ENCODE data around the gene KRT28. TPM values are rescaled to one million over a fixed set of nuclear protein-coding genes. Genes with fewer than 3 reads are reported as not detected.

Gene KRT28
- polyA plus RNA-seq, 1 experiment = not detected

DNA sequence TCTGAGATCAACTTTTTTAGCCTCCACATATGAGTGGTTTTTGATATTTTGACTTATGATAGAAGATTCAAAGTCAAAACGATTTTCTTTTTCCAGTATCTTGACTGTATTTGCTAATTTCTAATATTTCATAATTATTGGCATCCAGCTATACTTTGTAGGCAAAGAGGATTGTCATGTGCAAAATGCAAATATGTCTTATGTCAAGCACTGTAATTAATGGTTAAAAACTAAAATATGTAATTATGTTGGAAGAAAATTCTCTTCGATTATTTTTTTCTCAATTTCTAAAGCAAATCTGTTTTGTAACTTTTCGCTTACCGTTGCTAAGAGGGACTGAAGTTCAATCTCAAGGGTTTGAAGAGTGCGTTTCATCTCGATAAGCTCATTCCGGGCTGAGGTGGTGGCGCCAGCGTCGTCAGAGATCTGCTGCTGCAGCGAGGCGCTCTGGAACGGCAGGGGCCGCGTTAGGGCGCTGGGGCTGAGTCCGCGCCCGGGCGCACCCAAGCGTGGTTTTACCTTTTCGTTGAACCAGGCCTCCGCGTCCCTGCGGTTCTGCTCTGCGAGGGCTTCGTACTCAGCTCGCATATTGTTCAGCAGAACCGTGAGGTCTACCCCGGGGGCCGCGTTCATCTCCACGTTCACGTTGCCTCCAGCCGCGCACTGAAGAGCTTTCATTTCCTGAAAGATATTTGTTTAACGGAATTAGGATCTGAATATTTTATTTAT, 20.4 kb downstream of the KRT28 start:
- ChIA-PET CTCF (interaction anchor here (1.1 to 1.4 kb wide), 2 partner anchors 157 to 164 kb away, joined by 3 to 4 read pairs; no protein-coding TSS in a partner anchor), POLR2A (no interaction called here)
- Histone ChIP-seq H3K27me3 (ENCODE audit: control insufficient read depth, insufficient read depth, low read length) (peaks cover 11% of the 10 kb centered on the region), H3K4me3 (ENCODE audit: low read depth, low read length) (no peak overlapping the region), H3K36me3 (ENCODE audit: control insufficient read depth, insufficient read depth, low read length) (no peaks in the 10 kb centered on the region)
- no peak for DNase-seq (ENCODE audit: low read depth)
- TF ChIP-seq, protein P1, sequence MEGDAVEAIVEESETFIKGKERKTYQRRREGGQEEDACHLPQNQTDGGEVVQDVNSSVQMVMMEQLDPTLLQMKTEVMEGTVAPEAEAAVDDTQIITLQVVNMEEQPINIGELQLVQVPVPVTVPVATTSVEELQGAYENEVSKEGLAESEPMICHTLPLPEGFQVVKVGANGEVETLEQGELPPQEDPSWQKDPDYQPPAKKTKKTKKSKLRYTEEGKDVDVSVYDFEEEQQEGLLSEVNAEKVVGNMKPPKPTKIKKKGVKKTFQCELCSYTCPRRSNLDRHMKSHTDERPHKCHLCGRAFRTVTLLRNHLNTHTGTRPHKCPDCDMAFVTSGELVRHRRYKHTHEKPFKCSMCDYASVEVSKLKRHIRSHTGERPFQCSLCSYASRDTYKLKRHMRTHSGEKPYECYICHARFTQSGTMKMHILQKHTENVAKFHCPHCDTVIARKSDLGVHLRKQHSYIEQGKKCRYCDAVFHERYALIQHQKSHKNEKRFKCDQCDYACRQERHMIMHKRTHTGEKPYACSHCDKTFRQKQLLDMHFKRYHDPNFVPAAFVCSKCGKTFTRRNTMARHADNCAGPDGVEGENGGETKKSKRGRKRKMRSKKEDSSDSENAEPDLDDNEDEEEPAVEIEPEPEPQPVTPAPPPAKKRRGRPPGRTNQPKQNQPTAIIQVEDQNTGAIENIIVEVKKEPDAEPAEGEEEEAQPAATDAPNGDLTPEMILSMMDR (IDR thresholded peaks at IDR 0.05; ENCODE audit: insufficient read depth, low read depth, low read length) = no peak

DNA sequence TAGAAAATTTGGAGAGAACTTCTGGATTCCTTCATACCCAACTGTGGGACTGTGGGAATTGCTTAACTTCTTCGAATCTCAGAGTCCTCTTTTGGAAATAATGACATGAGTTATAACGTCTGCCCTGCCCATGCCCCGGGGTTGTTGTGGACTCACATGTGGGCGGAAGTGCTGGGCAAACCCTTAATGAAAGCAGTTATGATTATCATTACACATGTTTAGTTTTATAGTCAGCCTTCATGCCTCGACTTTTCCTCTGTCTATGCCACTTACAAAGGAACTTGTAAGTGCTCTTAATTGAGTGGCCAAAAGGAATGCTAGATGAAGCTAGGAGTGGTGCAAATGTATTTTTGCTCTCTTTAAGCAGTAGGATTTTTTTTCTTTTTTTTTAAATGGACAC, 21.3 kb downstream of the KRT28 start:
- no peak for DNase-seq (ENCODE audit: low read depth)
- Histone ChIP-seq H3K36me3 (ENCODE audit: control insufficient read depth, insufficient read depth, low read length) (no peaks in the 10 kb centered on the region), H3K27me3 (ENCODE audit: control insufficient read depth, insufficient read depth, low read length) (peaks cover 9% of the 10 kb centered on the region), H3K4me3 (ENCODE audit: low read depth, low read length) (no peak overlapping the region)
- CTCF ChIA-PET = no interaction called here
- TF ChIP-seq, protein P1 (IDR thresholded peaks at IDR 0.05; ENCODE audit: insufficient read depth, low read depth, low read length) = no peak
- POLR2A ChIA-PET = no interaction called here

DNA sequence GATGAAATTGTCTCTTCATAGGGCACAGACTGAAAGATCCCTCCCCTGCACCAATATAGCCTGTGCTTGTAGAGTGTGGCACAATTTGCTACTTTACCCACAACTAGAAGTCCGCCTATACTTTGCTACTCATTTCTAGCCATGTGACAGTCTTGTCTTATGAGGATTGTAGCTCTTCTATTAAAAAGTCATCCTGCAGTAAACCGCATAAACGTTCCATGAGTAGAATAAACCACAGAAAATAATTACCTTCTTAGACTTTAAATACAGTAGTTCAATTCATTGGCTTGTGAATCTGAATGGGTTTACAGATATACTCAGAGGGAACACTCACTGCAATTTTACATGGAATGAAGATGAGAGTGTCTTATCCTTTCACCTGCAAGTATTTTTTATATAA, 21.8 kb downstream of the KRT28 start:
- peaks cover 11% of the 10 kb centered on the region for H3K27me3 ChIP-seq (ENCODE audit: control insufficient read depth, insufficient read depth, low read length)
- DNase-seq (ENCODE audit: low read depth) = no peak
- no peak overlapping the region for H3K4me3 ChIP-seq (ENCODE audit: low read depth, low read length)
- ChIA-PET CTCF (no interaction called here), POLR2A (no interaction called here)
- TF ChIP-seq, protein P1 (IDR thresholded peaks at IDR 0.05; ENCODE audit: insufficient read depth, low read depth, low read length) = no peak
- no peaks in the 10 kb centered on the region for H3K36me3 ChIP-seq (ENCODE audit: control insufficient read depth, insufficient read depth, low read length)

DNA sequence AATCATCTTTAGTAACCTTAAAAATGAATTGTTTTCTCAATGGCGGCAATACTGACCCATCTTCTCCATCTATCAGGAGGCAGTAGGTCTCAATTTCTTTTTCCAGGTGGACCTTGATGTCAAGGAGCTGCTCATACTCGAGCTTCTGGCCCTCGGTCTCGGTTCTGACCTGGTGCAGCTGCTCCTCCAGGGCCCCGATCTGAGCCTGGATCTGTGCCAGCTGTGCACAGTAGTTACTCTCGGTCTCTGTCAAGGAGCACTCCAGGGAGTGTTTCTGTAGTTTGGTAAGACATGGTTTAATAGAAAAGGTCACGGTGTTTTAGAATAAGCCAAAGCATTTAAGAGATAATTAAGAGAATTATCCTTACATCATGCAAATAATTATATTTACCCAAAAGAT, 22.3 kb downstream of the KRT28 start:
- ChIA-PET CTCF (no interaction called here), POLR2A (no interaction called here)
- Histone ChIP-seq H3K36me3 (ENCODE audit: control insufficient read depth, insufficient read depth, low read length) (no peaks in the 10 kb centered on the region), H3K4me3 (ENCODE audit: low read depth, low read length) (no peak overlapping the region), H3K27me3 (ENCODE audit: control insufficient read depth, insufficient read depth, low read length) (peaks cover 11% of the 10 kb centered on the region)
- TF ChIP-seq, protein P1 (IDR thresholded peaks at IDR 0.05; ENCODE audit: insufficient read depth, low read depth, low read length) = no peak
- DNase-seq (ENCODE audit: low read depth) = no peak

DNA sequence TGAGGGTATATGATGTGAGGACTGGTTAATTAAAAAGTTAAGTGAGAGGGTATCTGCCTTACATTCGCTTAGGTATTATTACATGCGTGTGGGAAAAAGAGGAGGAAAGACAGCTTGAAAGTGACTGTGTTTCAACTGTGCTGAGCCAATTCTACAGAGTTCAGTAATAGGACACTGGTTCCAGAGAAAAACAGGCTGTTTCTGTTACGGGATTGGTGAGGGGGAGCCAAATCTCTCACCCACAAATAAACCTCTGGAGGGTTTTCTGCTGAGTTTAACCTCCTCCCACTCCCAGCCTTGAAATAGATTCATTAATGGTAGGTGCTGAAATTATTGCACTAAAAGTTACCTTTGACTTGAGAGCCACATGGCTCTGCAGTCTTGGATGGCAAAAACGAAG, 23.8 kb downstream of the KRT28 start:
- DNase-seq (ENCODE audit: low read depth) = no peak
- Histone ChIP-seq H3K27me3 (ENCODE audit: control insufficient read depth, insufficient read depth, low read length) (peaks cover 16% of the 10 kb centered on the region), H3K36me3 (ENCODE audit: control insufficient read depth, insufficient read depth, low read length) (no peaks in the 10 kb centered on the region), H3K4me3 (ENCODE audit: low read depth, low read length) (no peak overlapping the region)
- CTCF ChIA-PET = interaction anchor here (0.8 kb wide), 1 partner anchor 15 kb away, joined by 3 read pairs; no protein-coding TSS in a partner anchor
- POLR2A ChIA-PET = no interaction called here
- TF ChIP-seq, protein P1 (IDR thresholded peaks at IDR 0.05; ENCODE audit: insufficient read depth, low read depth, low read length) = no peak

All from BJ (cell line).